GM10248 (cell line): ENCODE results near the gene RAB44.
A peak's percentile ranks its signal among the peaks of the same experiment; 100 is the strongest.

Experiments
- CTCF ChIA-PET: fragments of 300-600 bp; sonication (Branson Sonifier 250); formaldehyde crosslinking; extraction: SDS; loops from one replicate; lab custom pipeline; 2021; ENCODE audit warnings: antibody characterized with exemption; lab: Yijun Ruan, JAX
- POLR2A ChIA-PET: fragments of 350-650 bp; sonication (Branson Sonifier 250); formaldehyde crosslinking; extraction: SDS; loops from one replicate; lab custom pipeline; 2020; ENCODE audit warnings: antibody characterized with exemption; lab: Yijun Ruan, JAX
- DNase-seq: peaks from one replicate; pipeline ENCODE4 v3.0.0; 2012; ENCODE audit errors: extremely low spot score
- TF ChIP-seq, protein P1 (sequence below): IDR thresholded peaks from 2 replicates; pipeline ENCODE4 v1.5.1; 2012; ENCODE audit warnings: mild to moderate bottlenecking, low read depth; ENCODE audit errors: extremely low read depth, missing control alignments, control extremely low read depth

RAB44 gene

DNA sequence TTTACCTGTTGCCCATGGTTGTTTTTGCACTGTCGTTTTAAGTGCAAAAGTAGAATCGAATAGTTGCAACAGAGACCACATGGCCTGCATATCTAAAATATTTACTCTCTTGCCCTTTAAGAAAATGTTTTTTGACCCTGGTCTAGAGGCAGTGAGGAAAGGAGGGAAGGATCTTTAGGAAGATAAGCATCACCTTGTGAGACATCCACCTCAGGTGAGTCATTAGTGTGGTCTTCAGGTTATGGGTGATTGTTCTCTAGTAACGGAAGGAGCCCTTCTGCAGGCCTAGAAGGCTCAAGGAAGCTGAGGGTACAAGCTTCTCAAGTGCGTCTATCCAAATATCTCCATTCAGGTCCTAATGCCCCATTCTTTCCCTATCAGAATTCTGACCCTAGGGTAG is 6.6 kb upstream of the RAB44 start:
- CTCF ChIA-PET: interaction anchor here (1.0 to 4.3 kb wide), 10 partner anchors 9 to 76 kb away, joined by 3 to 14 read pairs (median 7); no protein-coding TSS in a partner anchor
- POLR2A ChIA-PET: interaction anchor here (1.4 kb wide), 1 partner anchor 34 kb away, joined by 3 read pairs; no protein-coding TSS in a partner anchor
- TF ChIP-seq, protein P1, sequence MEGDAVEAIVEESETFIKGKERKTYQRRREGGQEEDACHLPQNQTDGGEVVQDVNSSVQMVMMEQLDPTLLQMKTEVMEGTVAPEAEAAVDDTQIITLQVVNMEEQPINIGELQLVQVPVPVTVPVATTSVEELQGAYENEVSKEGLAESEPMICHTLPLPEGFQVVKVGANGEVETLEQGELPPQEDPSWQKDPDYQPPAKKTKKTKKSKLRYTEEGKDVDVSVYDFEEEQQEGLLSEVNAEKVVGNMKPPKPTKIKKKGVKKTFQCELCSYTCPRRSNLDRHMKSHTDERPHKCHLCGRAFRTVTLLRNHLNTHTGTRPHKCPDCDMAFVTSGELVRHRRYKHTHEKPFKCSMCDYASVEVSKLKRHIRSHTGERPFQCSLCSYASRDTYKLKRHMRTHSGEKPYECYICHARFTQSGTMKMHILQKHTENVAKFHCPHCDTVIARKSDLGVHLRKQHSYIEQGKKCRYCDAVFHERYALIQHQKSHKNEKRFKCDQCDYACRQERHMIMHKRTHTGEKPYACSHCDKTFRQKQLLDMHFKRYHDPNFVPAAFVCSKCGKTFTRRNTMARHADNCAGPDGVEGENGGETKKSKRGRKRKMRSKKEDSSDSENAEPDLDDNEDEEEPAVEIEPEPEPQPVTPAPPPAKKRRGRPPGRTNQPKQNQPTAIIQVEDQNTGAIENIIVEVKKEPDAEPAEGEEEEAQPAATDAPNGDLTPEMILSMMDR: no peak
- DNase-seq: no peak

DNA sequence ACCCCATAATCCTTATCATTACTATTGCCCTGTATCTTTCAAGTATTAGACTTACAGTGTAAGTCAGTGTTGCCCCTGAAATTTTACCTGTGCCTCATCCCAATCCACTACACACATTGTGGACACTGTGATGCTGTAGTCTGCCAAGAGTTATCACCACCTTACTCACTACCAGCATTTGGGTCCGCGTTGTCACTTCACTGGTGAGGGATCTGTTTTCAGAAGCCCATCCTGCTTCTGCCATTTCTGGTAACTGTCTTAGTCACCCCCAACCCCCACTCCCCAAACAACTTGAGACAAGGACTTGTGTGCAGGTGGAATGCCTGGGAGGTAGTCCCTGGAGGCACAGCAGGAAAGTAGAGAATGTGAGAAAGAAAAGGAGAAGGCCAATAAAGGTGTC is 6.0 kb upstream of the RAB44 start:
- POLR2A ChIA-PET: interaction anchor here (1.3 kb wide), 1 partner anchor 10 kb away, joined by 3 read pairs; no protein-coding TSS in a partner anchor
- no peak for DNase-seq
- CTCF ChIA-PET: interaction anchor here (1.0 to 4.3 kb wide), 8 partner anchors 9 to 77 kb away, joined by 3 to 14 read pairs (median 7); no protein-coding TSS in a partner anchor
- TF ChIP-seq, protein P1: no peak

DNA sequence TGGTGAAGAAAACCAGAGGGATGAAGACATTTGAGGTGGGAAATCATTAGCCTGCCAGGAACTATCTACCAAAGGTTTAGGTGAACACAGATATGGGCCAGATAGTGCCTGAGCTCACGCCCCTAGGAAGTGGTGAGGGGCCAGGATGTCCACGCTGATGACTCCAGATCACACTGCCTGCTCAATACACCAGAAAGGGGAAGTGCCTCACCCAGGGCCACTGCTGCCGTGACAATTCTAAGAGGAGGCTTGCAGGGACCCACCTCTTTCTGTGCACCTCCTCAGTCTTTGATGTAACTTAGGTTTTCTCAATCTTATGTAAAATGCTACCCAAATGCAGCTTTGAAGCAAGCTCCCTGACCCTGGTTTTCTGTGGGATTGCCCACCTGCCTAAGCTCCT is 5.4 kb upstream of the RAB44 start:
- ChIA-PET POLR2A (interaction anchor here (1.0 to 1.3 kb wide), 2 partner anchors 10 to 14 kb away, joined by 3 to 5 read pairs; partner anchors contain the start of gene CDKN1A), CTCF (interaction anchor here (0.9 to 4.3 kb wide), 7 partner anchors 10 to 77 kb away, joined by 4 to 14 read pairs (median 5); no protein-coding TSS in a partner anchor)
- peak; percentile 79 for DNase-seq

DNA sequence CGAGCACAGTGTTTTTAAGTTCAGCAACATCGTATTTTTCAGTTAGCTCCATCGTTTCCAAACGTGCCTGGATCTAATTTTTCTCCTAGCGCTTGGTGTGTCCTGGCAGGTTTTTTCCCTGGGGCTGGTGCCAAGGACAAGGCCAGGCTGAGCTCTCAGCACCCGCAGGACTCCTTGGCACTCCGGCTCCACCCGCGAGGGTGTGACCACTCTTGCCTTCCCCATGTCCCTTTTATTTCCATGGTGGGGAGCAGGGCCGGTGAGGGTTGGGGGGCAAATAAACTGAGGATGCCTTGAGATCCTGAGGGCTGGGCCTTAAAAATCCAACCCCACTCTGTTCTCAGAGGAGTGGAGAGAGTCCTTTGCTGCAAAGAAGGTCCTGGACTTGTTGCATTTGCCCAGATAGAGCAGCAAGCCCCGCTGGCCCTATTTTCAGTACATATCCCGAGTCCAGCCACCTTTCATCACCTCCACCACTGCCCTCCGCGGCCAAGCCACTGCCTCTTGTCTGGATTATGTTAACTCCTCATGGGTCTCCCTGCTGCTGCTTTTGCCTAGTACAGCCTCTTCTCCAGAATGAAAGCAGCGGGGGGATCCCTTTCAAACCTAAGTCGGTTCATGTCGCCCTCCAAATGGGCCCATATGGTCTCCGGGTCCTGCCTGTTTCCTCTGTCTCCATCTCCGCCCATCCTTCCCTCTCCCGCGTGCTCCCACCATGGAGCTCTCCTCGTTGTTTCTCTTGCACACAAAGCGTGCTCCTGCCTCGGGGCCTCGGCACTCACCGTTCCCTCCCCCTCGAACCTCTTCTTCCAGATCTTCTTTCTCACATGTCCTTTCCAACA is 4.5 kb upstream of the RAB44 start:
- ChIA-PET CTCF (interaction anchor here (0.9 to 4.3 kb wide), 10 partner anchors 11 to 83 kb away, joined by 3 to 14 read pairs (median 4); no protein-coding TSS in a partner anchor), POLR2A (interaction anchor here (1.0 to 1.3 kb wide), 3 partner anchors 10 to 15 kb away, joined by 3 to 5 read pairs (median 4); partner anchors contain the start of gene CDKN1A)
- no peak for DNase-seq
- TF ChIP-seq, protein P1: no peak

More for the DNA sequence above, 5.4 kb upstream of the RAB44 start:
- TF ChIP-seq, protein P1: no peak

DNA sequence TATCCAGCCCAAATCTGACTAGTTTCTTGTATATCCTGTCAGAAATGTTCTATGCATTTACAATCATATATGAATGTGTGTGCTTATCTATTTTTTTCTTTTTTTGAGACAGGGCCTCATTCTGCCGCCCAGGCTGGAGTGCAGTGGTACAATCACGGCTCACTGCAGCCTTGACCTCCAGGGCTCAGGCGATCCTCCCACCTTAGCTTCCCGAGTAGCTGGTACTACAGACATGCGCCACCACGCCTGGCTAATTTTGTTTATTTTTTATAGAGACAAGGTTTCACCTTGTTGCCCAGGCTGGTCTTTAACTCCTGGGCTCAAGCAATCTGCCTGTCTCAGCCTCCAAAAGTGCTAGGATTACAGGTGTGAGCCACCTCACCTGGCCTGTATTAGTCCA is 3.0 kb upstream of the RAB44 start:
- TF ChIP-seq, protein P1: no peak
- CTCF ChIA-PET: interaction anchor here (1.9 kb wide), 1 partner anchor 64 kb away, joined by 5 read pairs; no protein-coding TSS in a partner anchor
- no peak for DNase-seq
- POLR2A ChIA-PET: no interaction called here

DNA sequence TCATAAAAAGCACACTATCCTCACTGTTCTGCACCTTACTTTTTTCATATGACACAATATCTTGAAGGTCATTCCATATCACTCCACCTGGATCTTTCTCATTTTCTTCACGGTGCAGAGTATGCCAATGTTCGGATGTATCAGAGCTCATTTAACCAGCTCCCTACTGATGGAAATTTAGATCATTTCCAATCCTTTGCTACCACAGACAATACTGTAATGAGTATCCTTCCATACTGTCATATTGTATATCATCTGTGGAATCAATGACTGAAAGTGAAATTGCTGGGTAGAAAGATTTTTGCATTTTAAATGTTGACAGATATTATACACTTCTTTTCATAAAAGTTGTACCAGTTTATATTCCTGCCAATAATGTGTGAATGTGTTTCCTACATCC is 2.2 kb upstream of the RAB44 start:
- TF ChIP-seq, protein P1: no peak
- CTCF ChIA-PET: interaction anchor here (1.9 kb wide), 1 partner anchor 63 kb away, joined by 5 read pairs; no protein-coding TSS in a partner anchor
- DNase-seq: no peak
- POLR2A ChIA-PET: no interaction called here
